Measurements from ENCODE around the gene EPB41. TPM values are rescaled to one million over a fixed set of nuclear protein-coding genes. Genes with fewer than 3 reads are reported as not detected.

The EPB41 gene
- total and polyA plus RNA-seq, 2 of the 4 experiments (the other 2 are of a cell fraction) = 4.6 to 10.0 TPM

DNA sequence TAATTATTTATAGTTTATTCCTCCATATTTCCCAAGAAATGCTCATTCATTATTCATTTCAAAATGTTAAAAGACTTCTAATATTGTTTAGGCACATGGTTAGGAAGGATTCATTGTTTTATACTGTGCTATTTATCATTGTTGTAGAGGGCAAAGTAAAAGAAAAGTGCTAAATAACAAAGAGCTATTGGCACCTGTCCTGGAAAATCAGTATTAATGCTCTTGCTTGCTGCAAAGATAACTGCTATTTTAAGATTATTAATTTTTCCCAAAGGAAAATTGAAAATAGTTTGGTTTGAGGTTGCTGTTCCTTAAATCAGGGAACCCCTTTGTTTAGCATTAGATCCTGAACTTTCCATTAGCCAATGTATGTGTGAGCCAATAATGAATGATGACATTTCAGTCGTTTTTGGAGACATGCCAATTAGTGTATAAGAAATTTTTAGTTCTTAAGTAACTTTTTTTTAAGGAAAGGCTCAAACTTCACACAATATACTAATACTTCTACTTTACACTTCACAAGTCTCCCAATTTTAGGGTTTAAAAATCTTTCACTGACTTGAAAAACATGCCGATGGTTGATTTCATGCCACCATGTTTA lies 39.9 kb downstream of the EPB41 start:
- Histone ChIP-seq H2BK20ac (ENCODE audit: low read depth, low read length) (no peak overlapping the region), H3K9me1 (ENCODE audit: insufficient read depth, low read length) (no peaks in the 10 kb centered on the region; the same call in 1 of the 2 replicates), H2AK5ac (ENCODE audit: low read depth, low read length) (no peak overlapping the region), H4K91ac (ENCODE audit: insufficient read depth, low read depth, low read length) (no peak overlapping the region), H3K9me3 (ENCODE audit: control insufficient read depth, insufficient read depth, low read length) (no peaks in the 10 kb centered on the region), H4K20me1 (ENCODE audit: insufficient read depth, low read length) (no peaks in the 10 kb centered on the region; the same call in 1 of the 2 replicates), H3K4me3 (ENCODE audit: insufficient read depth, low read depth, low read length) (no peak overlapping the region), H3K27me3 (ENCODE audit: control insufficient read depth, insufficient read depth, low read length) (no peaks in the 10 kb centered on the region), H3K18ac (ENCODE audit: low read depth, low read length) (no peak overlapping the region), H3K56ac (ENCODE audit: extremely low read depth, insufficient read depth, low read length) (no peak overlapping the region), H4K5ac (ENCODE audit: low read depth, low read length) (no peak overlapping the region), H3K4me2 (ENCODE audit: low read depth, low read length) (no peak overlapping the region), H3K14ac (replicated peaks; ENCODE audit: low read depth, low read length) (no peak overlapping the region), H2BK120ac (ENCODE audit: low read depth, low read length) (no peak overlapping the region), H4K8ac (ENCODE audit: low read depth in 2 of 2, low read length in 2 of 2) (no peak overlapping the region), H2BK5ac (ENCODE audit: low read depth, low read length, poor library complexity, severe bottlenecking) (no peak overlapping the region), H3K36me3 (ENCODE audit: control insufficient read depth, insufficient read depth, low read length) (no peaks in the 10 kb centered on the region), H3K23ac (ENCODE audit: low read depth, low read length) (no peak overlapping the region), H3K4me1 (ENCODE audit: control insufficient read depth, insufficient read depth, low read length) (no peaks in the 10 kb centered on the region), H2AFZ (replicated peaks; ENCODE audit: low read length, poor library complexity) (no peak overlapping the region), H2BK15ac (ENCODE audit: low read depth, low read length) (no peak overlapping the region), H3K79me1 (ENCODE audit: low read depth in 1 of 2, low read length in 2 of 2) (no peaks in the 10 kb centered on the region), H3K4ac (ENCODE audit: low read depth, low read length) (no peak overlapping the region), H2AK9ac (replicated peaks; ENCODE audit: low read depth, low read length, poor library complexity) (no peak overlapping the region), H3K27ac (ENCODE audit: insufficient read depth, low read length) (no peak overlapping the region), H3K9ac (ENCODE audit: low read depth, low read length) (no peak overlapping the region)
- intact Hi-C loops (cut with micrococcal nuclease) = no loop called here
- no TSS peak for BruUV-seq (replicated peaks)
- in situ Hi-C loops (cut with MboI; ENCODE audit: low sequenced_read_pairs) = no loop called here
- ATAC-seq (ENCODE audit: low read depth) = no peak
- DNase-seq = no peak
- POLR2A ChIA-PET (ENCODE audit: unreplicated experiment) = no interaction called here
- CTCF ChIA-PET = no interaction called here
- TF ChIP-seq, protein P1, sequence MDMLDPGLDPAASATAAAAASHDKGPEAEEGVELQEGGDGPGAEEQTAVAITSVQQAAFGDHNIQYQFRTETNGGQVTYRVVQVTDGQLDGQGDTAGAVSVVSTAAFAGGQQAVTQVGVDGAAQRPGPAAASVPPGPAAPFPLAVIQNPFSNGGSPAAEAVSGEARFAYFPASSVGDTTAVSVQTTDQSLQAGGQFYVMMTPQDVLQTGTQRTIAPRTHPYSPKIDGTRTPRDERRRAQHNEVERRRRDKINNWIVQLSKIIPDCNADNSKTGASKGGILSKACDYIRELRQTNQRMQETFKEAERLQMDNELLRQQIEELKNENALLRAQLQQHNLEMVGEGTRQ (IDR thresholded peaks at IDR 0.05; ENCODE audit: low read depth, low read length) = no peak
- TF ChIP-seq POLR2A (IDR thresholded peaks at IDR 0.05; ENCODE audit: low read depth, low read length) (no peak), RAD21 (IDR thresholded peaks at IDR 0.05; ENCODE audit: low read length) (no peak), SMC3 (IDR thresholded peaks at IDR 0.05; ENCODE audit: low read depth, low read length) (no peak), MAZ (IDR thresholded peaks at IDR 0.05; ENCODE audit: borderline replicate concordance, low read depth, low read length) (no peak), BHLHE40 (IDR thresholded peaks at IDR 0.05; ENCODE audit: low read depth, low read length) (no peak), RCOR1 (IDR thresholded peaks at IDR 0.05; ENCODE audit: insufficient replicate concordance, low read length) (no peak), CHD1 (IDR thresholded peaks at IDR 0.05; ENCODE audit: low read depth, low read length) (no peak), FOS (IDR thresholded peaks at IDR 0.05; ENCODE audit: low read depth, low read length) (no peak), RFX5 (IDR thresholded peaks at IDR 0.05; ENCODE audit: low read depth, low read length) (no peak), CEBPB (IDR thresholded peaks at IDR 0.05; ENCODE audit: low read depth, low read length) (no peak), MAFK (IDR thresholded peaks at IDR 0.05; ENCODE audit: low read depth, low read length) (no peak), MXI1 (IDR thresholded peaks at IDR 0.05; ENCODE audit: borderline replicate concordance, low read depth, low read length) (no peak)
- TF ChIP-seq, protein P2, sequence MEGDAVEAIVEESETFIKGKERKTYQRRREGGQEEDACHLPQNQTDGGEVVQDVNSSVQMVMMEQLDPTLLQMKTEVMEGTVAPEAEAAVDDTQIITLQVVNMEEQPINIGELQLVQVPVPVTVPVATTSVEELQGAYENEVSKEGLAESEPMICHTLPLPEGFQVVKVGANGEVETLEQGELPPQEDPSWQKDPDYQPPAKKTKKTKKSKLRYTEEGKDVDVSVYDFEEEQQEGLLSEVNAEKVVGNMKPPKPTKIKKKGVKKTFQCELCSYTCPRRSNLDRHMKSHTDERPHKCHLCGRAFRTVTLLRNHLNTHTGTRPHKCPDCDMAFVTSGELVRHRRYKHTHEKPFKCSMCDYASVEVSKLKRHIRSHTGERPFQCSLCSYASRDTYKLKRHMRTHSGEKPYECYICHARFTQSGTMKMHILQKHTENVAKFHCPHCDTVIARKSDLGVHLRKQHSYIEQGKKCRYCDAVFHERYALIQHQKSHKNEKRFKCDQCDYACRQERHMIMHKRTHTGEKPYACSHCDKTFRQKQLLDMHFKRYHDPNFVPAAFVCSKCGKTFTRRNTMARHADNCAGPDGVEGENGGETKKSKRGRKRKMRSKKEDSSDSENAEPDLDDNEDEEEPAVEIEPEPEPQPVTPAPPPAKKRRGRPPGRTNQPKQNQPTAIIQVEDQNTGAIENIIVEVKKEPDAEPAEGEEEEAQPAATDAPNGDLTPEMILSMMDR (conservative IDR thresholded peaks at IDR 0.05; ENCODE audit: low read depth, low read length) = no peak
- TF ChIP-seq, protein P3, sequence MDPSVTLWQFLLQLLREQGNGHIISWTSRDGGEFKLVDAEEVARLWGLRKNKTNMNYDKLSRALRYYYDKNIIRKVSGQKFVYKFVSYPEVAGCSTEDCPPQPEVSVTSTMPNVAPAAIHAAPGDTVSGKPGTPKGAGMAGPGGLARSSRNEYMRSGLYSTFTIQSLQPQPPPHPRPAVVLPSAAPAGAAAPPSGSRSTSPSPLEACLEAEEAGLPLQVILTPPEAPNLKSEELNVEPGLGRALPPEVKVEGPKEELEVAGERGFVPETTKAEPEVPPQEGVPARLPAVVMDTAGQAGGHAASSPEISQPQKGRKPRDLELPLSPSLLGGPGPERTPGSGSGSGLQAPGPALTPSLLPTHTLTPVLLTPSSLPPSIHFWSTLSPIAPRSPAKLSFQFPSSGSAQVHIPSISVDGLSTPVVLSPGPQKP (IDR thresholded peaks at IDR 0.05; ENCODE audit: borderline replicate concordance, low read depth, low read length) = no peak
- no CpG with 5 or more reads among the region's 2 CpGs for WGBS, 2 experiments (ENCODE audit: extremely low coverage in 2 of 2, insufficient read length in 1 of 2)
- dilution Hi-C loops (cut with HindIII; ENCODE audit: low sequenced_read_pairs, unreplicated experiment) = no loop called here

Measured in IMR-90 (cell line).